Fibroblast of pulmonary artery (primary cell): ENCODE results near the gene OPA3.

Experiments
- DNase-seq: peaks from one replicate; pipeline ENCODE4 v3.0.0-alpha.2; 2010; ENCODE audit warnings: low read depth
- H3K4me3 ChIP-seq: replicated peaks from 2 replicates; pipeline ENCODE4 v1.5.1; 2011; ENCODE audit warnings: low read depth, mild to moderate bottlenecking, control low read depth, low read length, moderate library complexity
- CTCF ChIP-seq: IDR thresholded peaks from 2 replicates; pipeline ENCODE4 v1.5.1; 2011; ENCODE audit warnings: mild to moderate bottlenecking, control low read depth, low read length, inconsistent platforms; ENCODE audit errors: missing control alignments

Gene OPA3

GRCh38 chr19:45590300-45591003 lies 5.8 kb upstream of the OPA3 start:
- DNase-seq: no peak
- no peak overlapping the region for H3K4me3 ChIP-seq
- no peak for TF ChIP-seq CTCF

GRCh38 chr19:45589768-45590167 lies 5.2 kb upstream of the OPA3 start:
- no peak for TF ChIP-seq CTCF
- H3K4me3 ChIP-seq: no peak overlapping the region
- DNase-seq: no peak

GRCh38 chr19:45587873-45588272 lies 3.3 kb upstream of the OPA3 start:
- TF ChIP-seq CTCF: no peak
- no peak overlapping the region for H3K4me3 ChIP-seq
- no peak for DNase-seq

- H3K4me3 ChIP-seq: peak overlapping the region; percentile 94
- no peak for DNase-seq
- no peak for TF ChIP-seq CTCF
Measured at GRCh38 chr19:45585158-45585577, 566 bp upstream of the OPA3 start.

- TF ChIP-seq CTCF: no peak
- H3K4me3 ChIP-seq: no peak overlapping the region
- DNase-seq: no peak
Measured at GRCh38 chr19:45581576-45581975, 3.0 kb downstream of the OPA3 start.

GRCh38 chr19:45578861-45579260 lies 5.7 kb downstream of the OPA3 start:
- TF ChIP-seq CTCF: no peak
- DNase-seq: no peak
- H3K4me3 ChIP-seq: no peak overlapping the region

- DNase-seq: peak; percentile 87
Measured at GRCh38 chr19:45577111-45577905, 7.3 kb downstream of the OPA3 start.

More at GRCh38 chr19:45577111-45577905, 7.3 kb downstream of the OPA3 start:
- H3K4me3 ChIP-seq: no peak overlapping the region
- no peak for TF ChIP-seq CTCF
